Measurements from ENCODE around the gene GPLD1.

The GPLD1 gene

GRCh38 chr6:24378473-24379097, 110.8 kb downstream of the GPLD1 start:
- DNase-seq, result no peak

All from inflammatory macrophage treated with lipopolysaccharide for 1 hour (primary cell).